HepG2 (cell line): ENCODE results near the gene SPECC1L. TPM values are rescaled to one million over a fixed set of nuclear protein-coding genes. Genes with fewer than 3 reads are reported as not detected.

ENCODE experiments used
- ARID2 ChIP-seq: sonication (generic); formaldehyde crosslinking; IDR thresholded peaks from 2 replicates; pipeline ENCODE4 v1.8.1; 2022; ENCODE audit warnings: mild to moderate bottlenecking, missing genetic modification reagents, borderline replicate concordance
- BCL6 ChIP-seq: IDR thresholded peaks from 2 replicates; pipeline ENCODE4 v1.6.1; 2016; ENCODE audit warnings: missing genetic modification reagents, missing compliant biosample characterization
- GATA4 ChIP-seq: sonication (generic); IDR thresholded peaks from 2 replicates; pipeline ENCODE4 v1.6.1; 2016; ENCODE audit warnings: antibody characterized with exemption, low read depth, borderline replicate concordance
- HNRNPL ChIP-seq: fragments of 200-400 bp; formaldehyde crosslinking; IDR thresholded peaks from 2 replicates; pipeline ENCODE4 v1.6.1; 2017; ENCODE audit warnings: mild to moderate bottlenecking, low read depth, low read length
- HOXA7 ChIP-seq: sonication (generic); formaldehyde crosslinking; IDR thresholded peaks from 2 replicates; pipeline ENCODE4 v1.8.1; 2022; ENCODE audit warnings: mild to moderate bottlenecking, missing genetic modification reagents, moderate library complexity
- JDP2 ChIP-seq: sonication (generic); formaldehyde crosslinking; IDR thresholded peaks from 2 replicates; pipeline ENCODE4 v1.8.1; 2022; ENCODE audit warnings: missing genetic modification reagents, borderline replicate concordance
- MIER2 ChIP-seq: IDR thresholded peaks from 2 replicates; pipeline ENCODE4 v1.6.1; 2016; ENCODE audit warnings: missing biosample characterization, missing genetic modification reagents
- MYNN ChIP-seq: sonication (generic); formaldehyde crosslinking; IDR thresholded peaks from 2 replicates; pipeline ENCODE4 v1.4.0; 2020; ENCODE audit warnings: mild to moderate bottlenecking, low read depth, missing genetic modification reagents
- RARG ChIP-seq: sonication (generic); formaldehyde crosslinking; IDR thresholded peaks from 2 replicates; pipeline ENCODE4 v1.4.0; 2020; ENCODE audit warnings: low read depth, mild to moderate bottlenecking, missing genetic modification reagents
- RELA ChIP-seq: sonication (generic); formaldehyde crosslinking; IDR thresholded peaks from 2 replicates; pipeline ENCODE4 v1.4.0; 2020; ENCODE audit warnings: missing genetic modification reagents
- SNRNP70 ChIP-seq: fragments of 200-400 bp; formaldehyde crosslinking; IDR thresholded peaks from 2 replicates; pipeline ENCODE4 v1.6.1; 2017; ENCODE audit warnings: mild to moderate bottlenecking, low read depth, low read length, moderate library complexity
- SUZ12 ChIP-seq: fragments of 150-350 bp; IDR thresholded peaks from 2 replicates; pipeline ENCODE4 v1.6.1; 2014; ENCODE audit warnings: low read depth, low read length
- TCF7L2 ChIP-seq: IDR thresholded peaks from 2 replicates; pipeline ENCODE4 v1.6.1; 2011; ENCODE audit warnings: mild to moderate bottlenecking, low read depth, low read length, moderate library complexity
- ZMYM2 ChIP-seq: sonication (generic); formaldehyde crosslinking; IDR thresholded peaks from 2 replicates; pipeline ENCODE4 v1.8.0; 2022; ENCODE audit warnings: mild to moderate bottlenecking, missing genetic modification reagents
- ZNF207 ChIP-seq: fragments of 450-650 bp; IDR thresholded peaks from 2 replicates; pipeline ENCODE4 v1.6.1; 2016; ENCODE audit warnings: antibody characterized with exemption, borderline replicate concordance
- ZNF24 ChIP-seq: fragments of 450-650 bp; IDR thresholded peaks from 2 replicates; pipeline ENCODE4 v1.6.1; 2017; ENCODE audit warnings: antibody characterized with exemption, mild to moderate bottlenecking
- ZNF329 ChIP-seq: sonication (generic); formaldehyde crosslinking; IDR thresholded peaks from 2 replicates; pipeline ENCODE4 v1.9.0; 2021; ENCODE audit warnings: low read depth, mild to moderate bottlenecking, missing genetic modification reagents
- ZNF496 ChIP-seq: sonication (generic); formaldehyde crosslinking; IDR thresholded peaks from 2 replicates; pipeline ENCODE4 v1.8.1; 2023; ENCODE audit warnings: mild to moderate bottlenecking, moderate library complexity, missing genetic modification reagents; ENCODE audit not compliant: insufficient replicate concordance
- ZNF510 ChIP-seq: sonication (generic); formaldehyde crosslinking; IDR thresholded peaks from 2 replicates; pipeline ENCODE4 v1.4.0; 2020; ENCODE audit warnings: low read depth, mild to moderate bottlenecking, missing genetic modification reagents
- ZNF644 ChIP-seq: IDR thresholded peaks from 2 replicates; pipeline ENCODE4 v1.6.1; 2016; ENCODE audit warnings: low read depth
- ZNF737 ChIP-seq: sonication (generic); formaldehyde crosslinking; IDR thresholded peaks from 2 replicates; pipeline ENCODE4 v1.5.0; 2020; ENCODE audit warnings: missing genetic modification reagents, mild to moderate bottlenecking, borderline replicate concordance
- polyA plus RNA-seq, 8 experiments: library from polyadenylated mRNA; depleted of rRNA in 3 of 8; stranded (reverse) in 7 of 8; unstranded in 1 of 8; fragments of >200 nt; fragmentation: Illumina TruSeq in 4 of 8; extraction: Trizol in 4 of 8; gene quantifications; 2 replicates each; pipeline versions ENCODE4 v1.2.1 to v1.2.3, GENCODE V29; 2011 to 2016; ENCODE audit warnings: low read depth in 4 of 8, missing spikeins in 1 of 8, mixed read lengths in 1 of 8; ENCODE audit not compliant: insufficient read depth in 1 of 8
- total RNA-seq, 5 experiments: library from RNA; depleted of rRNA; stranded (reverse); fragments of >200 nt; fragmentation: Illumina TruSeq; extraction: Trizol; gene quantifications; 2 replicates each; pipeline ENCODE4 v1.2.3, GENCODE V29; 2016; ENCODE audit warnings: low read depth in 1 of 5
- TF ChIP-seq, protein P1 (sequence below): sonication (generic); formaldehyde crosslinking; IDR thresholded peaks from 2 replicates; pipeline ENCODE4 v1.8.0; 2022; ENCODE audit warnings: missing genetic modification reagents, mild to moderate bottlenecking, moderate library complexity, borderline replicate concordance
- TF ChIP-seq, protein P2 (sequence below), 2 experiments: fragments of 450-650 bp in 1 of 2; sonication (generic) in 1 of 2; formaldehyde crosslinking; IDR thresholded peaks; 2 replicates each; pipeline versions ENCODE4 v1.5.0 to v1.8.0; 2020 to 2022; ENCODE audit warnings: mild to moderate bottlenecking in 1 of 2, missing genetic modification reagents in 1 of 2
- TF ChIP-seq, protein P3 (sequence below), 2 experiments: sonication (generic) in 1 of 2; formaldehyde crosslinking in 1 of 2; IDR thresholded peaks; 2 replicates each; pipeline versions ENCODE4 v1.5.1 to v1.6.1; 2011 to 2020; ENCODE audit warnings: borderline replicate concordance in 1 of 2, low read depth in 1 of 2, low read length in 1 of 2, mild to moderate bottlenecking in 1 of 2, missing genetic modification reagents in 1 of 2, moderate library complexity in 1 of 2

Gene SPECC1L
- total and polyA plus RNA-seq, 2 of the 13 experiments (the other 11 are each of a cell fraction or from before 2014, with no cell fraction given): 14.1 to 30.3 TPM

DNA sequence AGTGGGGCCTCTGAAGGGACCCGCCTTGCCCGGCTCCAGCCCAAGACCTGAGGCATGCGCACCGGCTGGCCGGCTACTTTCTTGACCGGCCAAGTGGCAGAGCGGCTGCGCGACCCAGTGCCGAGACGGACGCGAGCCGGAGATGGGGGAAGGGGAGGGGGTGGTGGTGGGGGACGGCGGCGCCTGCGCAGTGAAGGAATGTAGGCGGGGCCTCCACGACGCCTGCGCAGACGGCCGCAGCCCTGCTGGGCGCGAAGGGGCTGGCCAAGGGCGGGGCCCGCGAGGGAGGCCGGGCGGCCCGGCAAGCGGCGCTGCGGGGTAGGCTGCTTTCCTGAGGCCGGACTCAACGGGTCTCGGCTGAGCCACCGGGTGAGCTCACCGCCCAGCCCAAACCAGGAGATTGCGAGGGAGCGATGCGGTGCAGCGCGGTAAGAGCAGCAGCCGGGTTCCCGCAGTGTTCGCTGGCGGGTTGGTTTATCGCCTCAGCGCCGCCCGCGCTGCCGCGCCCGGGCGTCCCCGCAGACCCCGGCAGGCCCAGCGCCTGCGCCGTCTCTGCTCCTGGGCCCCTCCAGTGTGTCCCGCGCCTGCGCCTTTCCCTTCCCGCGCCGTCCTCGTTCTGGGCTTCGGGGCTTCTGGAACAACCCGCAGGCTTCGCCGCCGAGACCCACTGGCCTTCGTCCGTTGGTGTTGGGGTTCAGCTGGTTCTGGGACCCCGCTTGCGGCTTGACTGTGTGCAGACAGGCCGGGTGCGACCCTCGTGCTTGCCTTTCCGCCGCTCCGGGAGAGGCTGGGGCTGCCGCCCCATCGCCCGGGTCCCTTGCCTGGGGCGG, at the start of gene SPECC1L (continued):
- TF ChIP-seq ARID2 (CRISPR knock-in tag) (peak; percentile 77; the same call in 1 of the 2 replicates), ZNF329 (0 out of 2 replicates have a peak, but pooled peaks have one; percentile 46), SNRNP70 (no peak), JDP2 (CRISPR knock-in tag) (peak; percentile 16; the same call in 1 of the 2 replicates), ZNF510 (CRISPR knock-in tag) (no peak; the same call in 1 of the 2 replicates), ZNF24 (no peak), HNRNPL (no peak), ZNF737 (CRISPR knock-in tag) (no peak), ZNF496 (no peak), RELA (CRISPR knock-in tag) (no peak), BCL6 (CRISPR knock-in tag) (peak; percentile 35; the same call in 1 of the 2 replicates), TCF7L2 (no peak), MYNN (CRISPR knock-in tag) (no peak), MIER2 (CRISPR knock-in tag) (peak; percentile 24; the same call in 1 of the 2 replicates), GATA4 (peak; percentile 44), ZNF644 (CRISPR knock-in tag) (no peak), HOXA7 (CRISPR knock-in tag) (peak; percentile 17; the same call in 1 of the 2 replicates), RARG (CRISPR knock-in tag) (no peak), SUZ12 (no peak), ZNF207 (no peak), ZMYM2 (no peak)
- TF ChIP-seq, protein P1, sequence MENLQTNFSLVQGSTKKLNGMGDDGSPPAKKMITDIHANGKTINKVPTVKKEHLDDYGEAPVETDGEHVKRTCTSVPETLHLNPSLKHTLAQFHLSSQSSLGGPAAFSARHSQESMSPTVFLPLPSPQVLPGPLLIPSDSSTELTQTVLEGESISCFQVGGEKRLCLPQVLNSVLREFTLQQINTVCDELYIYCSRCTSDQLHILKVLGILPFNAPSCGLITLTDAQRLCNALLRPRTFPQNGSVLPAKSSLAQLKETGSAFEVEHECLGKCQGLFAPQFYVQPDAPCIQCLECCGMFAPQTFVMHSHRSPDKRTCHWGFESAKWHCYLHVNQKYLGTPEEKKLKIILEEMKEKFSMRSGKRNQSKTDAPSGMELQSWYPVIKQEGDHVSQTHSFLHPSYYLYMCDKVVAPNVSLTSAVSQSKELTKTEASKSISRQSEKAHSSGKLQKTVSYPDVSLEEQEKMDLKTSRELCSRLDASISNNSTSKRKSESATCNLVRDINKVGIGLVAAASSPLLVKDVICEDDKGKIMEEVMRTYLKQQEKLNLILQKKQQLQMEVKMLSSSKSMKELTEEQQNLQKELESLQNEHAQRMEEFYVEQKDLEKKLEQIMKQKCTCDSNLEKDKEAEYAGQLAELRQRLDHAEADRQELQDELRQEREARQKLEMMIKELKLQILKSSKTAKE (CRISPR knock-in tag): peak; percentile 4; the same call in 1 of the 2 replicates
- TF ChIP-seq, protein P2, sequence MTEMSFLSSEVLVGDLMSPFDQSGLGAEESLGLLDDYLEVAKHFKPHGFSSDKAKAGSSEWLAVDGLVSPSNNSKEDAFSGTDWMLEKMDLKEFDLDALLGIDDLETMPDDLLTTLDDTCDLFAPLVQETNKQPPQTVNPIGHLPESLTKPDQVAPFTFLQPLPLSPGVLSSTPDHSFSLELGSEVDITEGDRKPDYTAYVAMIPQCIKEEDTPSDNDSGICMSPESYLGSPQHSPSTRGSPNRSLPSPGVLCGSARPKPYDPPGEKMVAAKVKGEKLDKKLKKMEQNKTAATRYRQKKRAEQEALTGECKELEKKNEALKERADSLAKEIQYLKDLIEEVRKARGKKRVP (CRISPR knock-in tag; IDR thresholded peaks at IDR 0.05): peak in 1 of 2 experiments; percentile 60; a peak in 1 of 4 replicates
- TF ChIP-seq, protein P3, sequence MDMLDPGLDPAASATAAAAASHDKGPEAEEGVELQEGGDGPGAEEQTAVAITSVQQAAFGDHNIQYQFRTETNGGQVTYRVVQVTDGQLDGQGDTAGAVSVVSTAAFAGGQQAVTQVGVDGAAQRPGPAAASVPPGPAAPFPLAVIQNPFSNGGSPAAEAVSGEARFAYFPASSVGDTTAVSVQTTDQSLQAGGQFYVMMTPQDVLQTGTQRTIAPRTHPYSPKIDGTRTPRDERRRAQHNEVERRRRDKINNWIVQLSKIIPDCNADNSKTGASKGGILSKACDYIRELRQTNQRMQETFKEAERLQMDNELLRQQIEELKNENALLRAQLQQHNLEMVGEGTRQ (IDR thresholded peaks at IDR 0.05; ENCODE audit: low read depth, low read length): no peak
- TF ChIP-seq, protein P3 (CRISPR knock-in tag; IDR thresholded peaks at IDR 0.05; ENCODE audit: borderline replicate concordance): no peak
